Measurements from ENCODE around the gene IFI6.
A peak's percentile ranks its signal among the peaks of the same experiment; 100 is the strongest.
"Not testable (repeated sequence)": the region's sequence is repeated elsewhere in the genome, so short reads cannot be mapped to it uniquely, and the experiment has no call there.

IFI6 gene

GRCh38 chr1:27671964-27672749 lies at the start of gene IFI6:
Gene IFI6, minus strand, starts transcription at chr1:27672192. Its CDS starts 2,878 bp downstream, at chr1:27669314.
- DNase-seq = peak; percentile 94

- DNase-seq = no peak
Observed at GRCh38 chr1:27719286-27720251, 47.6 kb upstream of the IFI6 start.

- DNase-seq = no peak
Observed at GRCh38 chr1:27716262-27716895, 44.4 kb upstream of the IFI6 start.

GRCh38 chr1:27713869-27714513 lies 42.0 kb upstream of the IFI6 start:
- no peak for DNase-seq

- no peak for DNase-seq
Observed at GRCh38 chr1:27713139-27713725, 41.2 kb upstream of the IFI6 start.

- no peak for DNase-seq
Observed at GRCh38 chr1:27710574-27710973, 38.6 kb upstream of the IFI6 start.

GRCh38 chr1:27705545-27705944 lies 33.6 kb upstream of the IFI6 start:
- DNase-seq = no peak

GRCh38 chr1:27704958-27705357 lies 33.0 kb upstream of the IFI6 start:
- no peak for DNase-seq

- DNase-seq = not testable (repeated sequence)
Observed at GRCh38 chr1:27696835-27697234, 24.8 kb upstream of the IFI6 start.

GRCh38 chr1:27690183-27690582 lies 18.2 kb upstream of the IFI6 start:
- no peak for DNase-seq

- DNase-seq = no peak
Observed at GRCh38 chr1:27689423-27690173, 17.6 kb upstream of the IFI6 start.

- DNase-seq = no peak
Observed at GRCh38 chr1:27687906-27688305, 15.9 kb upstream of the IFI6 start.

GRCh38 chr1:27686223-27686990 lies 14.4 kb upstream of the IFI6 start:
- DNase-seq = no peak

- DNase-seq = no peak
Observed at GRCh38 chr1:27684176-27684575, 12.2 kb upstream of the IFI6 start.

- DNase-seq = no peak
Observed at GRCh38 chr1:27682351-27682944, 10.5 kb upstream of the IFI6 start.

GRCh38 chr1:27681580-27681979 lies 9.6 kb upstream of the IFI6 start:
- not testable (repeated sequence) for DNase-seq

GRCh38 chr1:27680225-27680791 lies 8.3 kb upstream of the IFI6 start:
- not testable (repeated sequence) for DNase-seq

- DNase-seq = no peak
Observed at GRCh38 chr1:27678747-27679146, 6.8 kb upstream of the IFI6 start.

- DNase-seq = no peak
Observed at GRCh38 chr1:27676410-27676809, 4.4 kb upstream of the IFI6 start.

GRCh38 chr1:27672750-27673112 lies 739 bp upstream of the IFI6 start:
- no peak for DNase-seq
